NCI-H2107 treated with DMSO at 0.1 percent for 48 hours (cell line): ENCODE data around the gene UROC1.

ENCODE experiments used
- DNase-seq: peaks from one replicate; lab custom pipeline; 2025; ENCODE audit not compliant: unreplicated experiment; lab: John Stamatoyannopoulos, UW

Gene UROC1

GRCh38 chr3:126464997-126465396 lies 52.6 kb downstream of the UROC1 start:
- DNase-seq: no peak

DNA sequence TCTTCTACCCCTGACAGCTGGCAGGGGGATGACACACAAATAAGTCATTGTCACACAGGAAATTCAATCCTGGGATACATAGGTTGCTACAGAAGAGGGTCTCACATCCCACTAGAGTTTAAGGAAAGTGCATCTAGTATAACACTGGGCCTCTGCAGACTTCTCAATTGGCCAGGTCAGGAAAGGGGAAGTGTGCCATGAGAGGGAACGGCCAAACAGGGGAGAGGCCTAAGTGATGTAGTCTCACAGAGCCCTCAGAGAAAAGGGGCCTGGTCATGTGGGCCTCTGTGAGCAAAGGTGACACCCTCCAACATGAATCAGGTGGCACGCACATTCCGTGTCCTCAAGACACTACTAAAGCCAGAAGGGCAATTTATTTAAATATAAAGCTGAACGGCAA lies 53.1 kb downstream of the UROC1 start:
- DNase-seq: no peak

DNA sequence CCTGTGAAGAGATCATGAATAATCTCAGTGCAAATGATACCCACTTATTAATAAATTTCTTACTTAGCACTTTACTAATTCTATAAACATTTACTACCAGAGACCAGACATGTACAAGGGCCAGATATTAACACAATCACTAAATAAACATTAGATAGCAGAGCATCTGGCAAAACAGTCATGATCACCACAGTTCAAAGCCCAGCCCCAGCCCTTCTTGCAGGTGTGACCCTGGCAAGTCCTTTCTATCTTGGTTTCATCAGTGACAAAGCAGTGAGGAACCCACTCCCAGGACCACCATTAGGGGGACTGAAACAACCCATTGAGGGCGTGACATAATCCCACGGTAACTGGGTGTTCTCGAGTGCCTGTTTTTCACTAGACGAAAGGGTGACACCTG lies 53.5 kb downstream of the UROC1 start:
- DNase-seq: no peak

GRCh38 chr3:126463521-126463920 lies 54.1 kb downstream of the UROC1 start:
- no peak for DNase-seq

GRCh38 chr3:126461450-126462070 lies 56.0 kb downstream of the UROC1 start:
- no peak for DNase-seq

DNA sequence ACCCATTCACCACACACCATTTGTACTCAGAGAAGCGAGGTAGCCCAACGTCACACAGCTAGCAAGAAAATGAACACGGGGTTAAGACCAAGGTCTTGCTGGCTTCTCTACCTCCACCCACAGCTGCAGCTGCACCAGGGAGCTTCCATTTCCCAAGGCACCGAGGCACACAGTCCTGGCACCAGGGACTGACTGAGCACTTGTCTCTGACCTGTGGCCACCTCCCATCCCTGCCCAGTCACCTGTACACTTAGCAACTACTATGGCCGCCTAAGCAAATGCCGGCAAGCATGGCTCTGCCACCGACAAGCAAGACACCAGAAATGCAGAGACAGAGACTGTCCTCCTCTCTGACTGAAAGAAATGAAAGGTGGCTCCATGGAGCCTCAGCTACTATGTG lies 57.2 kb downstream of the UROC1 start:
- no peak for DNase-seq

- no peak for DNase-seq
Measured at GRCh38 chr3:126459763-126460127, 57.8 kb downstream of the UROC1 start.

DNA sequence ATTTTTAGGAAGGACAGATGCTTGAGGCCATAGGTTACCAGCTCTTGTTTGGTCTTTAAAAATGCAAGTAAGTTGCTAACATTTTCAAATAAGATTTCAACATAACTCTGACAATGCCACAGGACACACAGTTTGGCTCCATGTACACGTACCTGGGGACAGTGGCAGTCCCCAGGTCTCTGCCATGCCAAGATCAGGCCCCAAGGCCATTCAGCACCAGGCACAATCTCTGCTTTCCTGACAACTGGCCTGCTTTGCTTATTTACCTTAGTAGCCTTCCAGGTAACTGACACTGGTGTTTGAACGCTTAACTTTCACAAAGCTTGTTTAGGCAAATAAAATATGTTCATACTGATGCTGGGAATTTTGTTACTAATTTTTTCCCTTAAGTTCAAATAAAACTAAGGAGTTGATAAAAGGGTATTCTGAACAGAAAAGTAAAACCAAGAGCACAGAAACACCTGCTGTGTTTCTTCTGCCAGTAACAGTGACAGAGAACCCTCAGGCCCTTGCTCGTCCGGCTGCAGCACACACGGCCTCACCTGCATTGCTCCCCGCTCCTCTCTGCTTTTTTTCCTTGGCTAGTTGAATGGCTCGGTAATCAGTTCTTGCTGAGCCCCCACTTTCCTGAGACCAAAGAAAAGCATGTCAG lies 58.3 kb downstream of the UROC1 start:
- no peak for DNase-seq

DNA sequence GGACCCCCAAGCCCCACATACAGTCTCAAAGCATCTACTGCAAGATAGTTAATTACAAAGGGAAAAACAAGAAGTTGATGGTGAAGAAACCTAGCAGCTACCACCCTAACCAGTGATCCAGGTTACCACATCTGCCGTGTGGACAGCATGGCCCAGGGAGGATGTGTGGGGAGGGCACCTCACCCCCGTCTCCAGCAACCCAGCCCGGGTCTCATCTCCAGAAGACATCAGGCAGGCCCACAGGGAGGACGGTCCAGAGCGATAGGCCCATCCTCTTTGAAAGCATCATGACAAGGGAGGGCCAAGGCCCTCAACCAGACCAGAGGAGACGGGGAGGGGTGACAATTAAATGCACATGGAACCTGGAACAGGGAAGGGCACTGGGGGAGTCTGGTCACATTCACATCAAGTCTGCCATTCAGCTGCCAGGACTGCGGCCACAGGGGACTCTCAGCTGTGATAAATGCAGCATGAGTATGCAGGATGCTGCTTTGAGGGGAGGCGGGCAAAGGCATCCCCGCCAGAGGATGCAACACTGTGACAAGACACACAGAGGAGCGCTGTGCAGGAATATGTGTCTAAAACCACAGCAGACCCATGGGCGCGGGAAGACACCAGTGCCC lies 60.7 kb downstream of the UROC1 start:
- DNase-seq: no peak

DNA sequence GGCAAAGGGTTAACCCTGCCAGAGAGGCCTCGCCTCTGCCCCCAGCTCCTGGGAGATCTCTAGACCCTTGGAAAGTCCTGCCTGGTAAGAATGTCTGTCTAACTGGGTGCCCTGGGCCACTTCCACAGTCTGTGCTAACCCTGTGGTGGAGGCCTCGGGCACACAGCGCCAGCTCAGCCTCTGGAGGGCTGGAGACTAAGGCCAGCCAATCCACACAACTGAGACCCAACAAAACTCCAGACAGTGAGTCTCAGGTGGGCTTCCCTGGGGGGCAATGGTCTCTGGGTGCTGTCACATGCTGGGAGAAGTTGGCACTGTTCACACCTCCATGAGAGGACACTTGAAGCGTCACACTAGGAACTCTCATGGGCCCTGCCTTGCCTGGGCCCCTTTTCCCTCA lies 61.4 kb downstream of the UROC1 start:
- DNase-seq: no peak

- no peak for DNase-seq
Measured at GRCh38 chr3:126454437-126455198, 63.0 kb downstream of the UROC1 start.

DNA sequence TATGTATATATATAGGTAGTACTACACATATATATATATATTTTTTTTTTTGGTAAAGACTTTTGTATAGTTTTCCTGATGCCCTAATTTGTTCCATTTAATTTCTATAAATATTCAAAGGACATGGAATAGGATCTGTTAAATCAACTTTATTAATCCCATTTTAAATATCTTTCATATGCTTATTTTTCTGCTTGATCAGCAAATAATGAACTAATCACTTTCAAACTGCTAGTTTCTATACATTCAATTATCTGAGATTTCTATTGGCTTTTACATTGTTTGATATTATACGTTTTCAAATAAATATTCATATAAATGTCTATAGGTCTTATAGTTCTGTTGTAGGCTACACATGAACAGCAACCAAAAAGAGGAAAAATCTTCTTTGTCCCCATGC lies 63.5 kb downstream of the UROC1 start:
- no peak for DNase-seq

GRCh38 chr3:126452213-126452612 lies 65.4 kb downstream of the UROC1 start:
- no peak for DNase-seq

GRCh38 chr3:126451511-126451910 lies 66.1 kb downstream of the UROC1 start:
- no peak for DNase-seq

- no peak for DNase-seq
Measured at GRCh38 chr3:126450744-126451143, 66.8 kb downstream of the UROC1 start.

DNA sequence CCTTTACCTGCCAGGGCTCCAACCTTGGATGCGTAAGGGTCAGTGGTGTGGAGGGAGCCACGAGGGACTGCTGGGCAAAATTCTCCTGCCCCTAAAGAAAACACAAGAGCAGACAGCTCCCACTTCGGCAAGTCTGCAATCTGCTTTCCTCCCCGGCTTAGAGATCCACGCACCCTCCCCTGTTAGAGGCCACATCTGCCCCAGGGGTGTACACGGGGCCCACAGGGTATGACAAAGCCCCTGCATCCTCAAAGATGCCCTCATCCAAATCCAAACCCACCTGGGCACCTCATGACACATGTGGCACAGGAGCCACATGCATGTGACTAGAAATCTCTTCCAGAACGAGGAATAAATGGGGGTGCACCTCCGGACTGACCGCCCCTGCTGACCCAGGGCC lies 67.4 kb downstream of the UROC1 start:
- DNase-seq: no peak

- no peak for DNase-seq
Measured at GRCh38 chr3:126449621-126450051, 67.9 kb downstream of the UROC1 start.

- DNase-seq: no peak
Measured at GRCh38 chr3:126448893-126449180, 68.7 kb downstream of the UROC1 start.

GRCh38 chr3:126448136-126448892 lies 69.3 kb downstream of the UROC1 start:
- no peak for DNase-seq

GRCh38 chr3:126447456-126448106 lies 70.0 kb downstream of the UROC1 start:
- DNase-seq: no peak

DNA sequence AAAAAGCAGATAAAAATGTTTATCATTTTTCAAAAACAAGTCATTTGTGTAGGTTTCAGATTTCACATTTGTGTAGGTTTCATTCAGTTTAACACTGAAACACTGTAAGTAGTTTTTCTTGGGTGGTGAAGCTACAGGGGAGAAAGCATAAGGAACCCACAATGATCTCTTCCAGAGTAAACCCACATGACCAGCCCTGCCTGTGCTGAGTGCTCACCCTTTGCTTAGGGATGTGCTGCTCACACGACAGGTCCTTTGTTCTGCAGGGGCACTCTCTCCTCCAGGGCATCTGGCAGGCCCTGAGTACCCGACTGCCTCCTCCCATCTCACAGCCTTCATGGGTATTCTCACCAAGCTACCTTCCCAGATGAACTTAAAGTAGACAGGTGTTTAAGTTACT lies 70.8 kb downstream of the UROC1 start:
- DNase-seq: no peak
